Gastrocnemius medialis (tissue), 4 donors: Measurements from ENCODE around the gene CHRNA5. TPM values are rescaled to one million over a fixed set of nuclear protein-coding genes. Genes with fewer than 3 reads are reported as not detected.

Experiments
- ATAC-seq, 2 donors: fragments of 150-250 bp; one replicate each; pipeline ENCODE4 v1.9.1; 2016
- DNase-seq, 2 donors: peaks; one replicate each; pipeline ENCODE4 v3.0.0-alpha.2; 2019
- H3K27ac ChIP-seq, 4 donors: fragments of 200-600 bp; sonication (generic); 1 replicate in 1 of 4; 2 replicates in 3 of 4; pipeline ENCODE4 v1.5.1; 2016 to 2018; ENCODE audit warnings: mild to moderate bottlenecking in 2 of 4, moderate library complexity in 1 of 4
- H3K27me3 ChIP-seq, 3 donors: fragments of 200-600 bp; sonication (generic) in 2 of 3; 1 replicate in 1 of 3; 2 replicates in 2 of 3; pipeline versions ENCODE4 v1.5.1 to v1.6.0; 2016 to 2019; ENCODE audit warnings: mild to moderate bottlenecking in 1 of 3, moderate library complexity in 1 of 3
- H3K36me3 ChIP-seq, 2 donors: fragments of 200-600 bp; sonication (generic) in 1 of 2; one replicate each; pipeline ENCODE4 v1.5.1; 2017 to 2018
- H3K4me1 ChIP-seq, 2 donors: fragments of 200-600 bp; sonication (generic) in 1 of 2; one replicate each; pipeline ENCODE4 v1.5.1; 2016 to 2017; ENCODE audit warnings: mild to moderate bottlenecking in 2 of 2
- H3K4me3 ChIP-seq, 4 donors: fragments of 200-600 bp; sonication (generic) in 3 of 4; 1 replicate in 1 of 4; 2 replicates in 3 of 4; pipeline ENCODE4 v1.5.1; 2016 to 2019; ENCODE audit warnings: mild to moderate bottlenecking in 2 of 4
- H3K9me3 ChIP-seq, 3 donors: fragments of 200-600 bp; sonication (generic) in 2 of 3; 1 replicate in 1 of 3; 2 replicates in 2 of 3; pipeline ENCODE4 v1.5.1; 2016 to 2019
- CTCF ChIP-seq, 5 experiments: fragments of 450-650 bp in 3 of 5; fragments of 200-600 bp in 2 of 5; sonication (generic) in 2 of 5; IDR thresholded peaks in 4 of 5; conservative IDR thresholded peaks in 1 of 5; 1 replicate in 4 of 5; 2 replicates in 1 of 5; pipeline ENCODE4 v1.5.1; 2016 to 2019; ENCODE audit warnings: antibody characterized with exemption in 5 of 5, mild to moderate bottlenecking in 3 of 5, moderate library complexity in 3 of 5
- POLR2A ChIP-seq, 2 donors: fragments of 450-650 bp; IDR thresholded peaks; one replicate each; pipeline ENCODE4 v1.6.1; 2017; ENCODE audit warnings: antibody characterized with exemption in 2 of 2, mild to moderate bottlenecking in 2 of 2, moderate library complexity in 2 of 2
- in situ Hi-C, 4 donors: fragments of 200-750 bp; cut with MboI; loops; one replicate each; pipeline versions ENCODE4 v1.15.0 to v1.8.0; 2017; ENCODE audit warnings: low sequenced_read_pairs in 4 of 4
- intact Hi-C: fragments of 100-400 bp; cut with DNase I; formaldehyde crosslinking; loops from one replicate; pipeline ENCODE4 v1.15.1; 2023; ENCODE audit warnings: low total_unique reads
- total RNA-seq, 4 donors: library from RNA; depleted of rRNA; stranded (reverse); fragments of >200 nt; gene quantifications; one replicate each; pipeline versions ENCODE4 v1.1.0 to v1.2.3, GENCODE V29; 2016

Gene CHRNA5
- total RNA-seq, 4 donors from 2014 or later, result 0.07 to 1.6 (median 0.71) TPM

DNA sequence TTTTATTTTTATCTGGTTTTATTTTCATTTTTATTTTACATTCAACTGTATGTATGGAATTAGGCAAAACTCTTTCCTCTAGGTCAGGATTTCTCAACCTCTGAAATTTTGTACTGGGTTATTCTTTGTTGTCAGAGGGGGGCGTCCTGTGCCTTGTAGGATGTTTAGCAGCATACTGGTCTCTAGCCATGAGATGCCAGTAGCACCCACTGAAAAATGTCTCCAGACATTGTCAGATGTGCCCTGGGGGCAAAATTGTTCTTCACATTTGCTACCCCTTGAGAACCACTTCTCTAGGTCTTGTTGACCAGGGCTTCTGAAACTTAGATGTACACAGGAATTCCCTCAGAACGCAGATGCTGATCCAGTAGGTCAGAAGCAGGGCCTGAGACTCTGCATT lies 5.4 kb downstream of the CHRNA5 start:
- peaks cover 8 to 9% of the 10 kb centered on the region in 2 donors for H3K4me1 ChIP-seq
- ATAC-seq (no peak), DNase-seq (no peak)
- peaks cover 7 to 28% (median 11%) of the 10 kb centered on the region in 3 donors for H3K27me3 ChIP-seq
- H3K9me3 ChIP-seq, result no peaks in the 10 kb centered on the region
- H3K36me3 ChIP-seq, result no peaks in the 10 kb centered on the region
- no peak for TF ChIP-seq CTCF (IDR thresholded peaks at IDR 0.05 in 4 of 5, conservative IDR thresholded peaks at IDR 0.05 in 1 of 5)
- TF ChIP-seq POLR2A (IDR thresholded peaks at IDR 0.05), result no peak
- no peak overlapping the region for H3K27ac ChIP-seq
- in situ Hi-C loops, result no loop called here
- intact Hi-C loops, result no loop called here
- H3K4me3 ChIP-seq, result no peak overlapping the region

- Histone ChIP-seq H3K27ac (no peak overlapping the region), H3K4me3 (no peak overlapping the region), H3K36me3 (no peaks in the 10 kb centered on the region), H3K9me3 (no peaks in the 10 kb centered on the region), H3K4me1 (peaks cover 1 to 2% of the 10 kb centered on the region in 2 donors), H3K27me3 (peaks cover 7 to 25% (median 11%) of the 10 kb centered on the region in 3 donors)
- in situ Hi-C loops, result no loop called here
- TF ChIP-seq POLR2A (IDR thresholded peaks at IDR 0.05), result no peak
- no peak for TF ChIP-seq CTCF (IDR thresholded peaks at IDR 0.05 in 4 of 5, conservative IDR thresholded peaks at IDR 0.05 in 1 of 5)
- DNase-seq (no peak), ATAC-seq (no peak)
- intact Hi-C loops, result no loop called here
Observed at GRCh38 chr15:78571382-78571781, 6.1 kb downstream of the CHRNA5 start.

DNA sequence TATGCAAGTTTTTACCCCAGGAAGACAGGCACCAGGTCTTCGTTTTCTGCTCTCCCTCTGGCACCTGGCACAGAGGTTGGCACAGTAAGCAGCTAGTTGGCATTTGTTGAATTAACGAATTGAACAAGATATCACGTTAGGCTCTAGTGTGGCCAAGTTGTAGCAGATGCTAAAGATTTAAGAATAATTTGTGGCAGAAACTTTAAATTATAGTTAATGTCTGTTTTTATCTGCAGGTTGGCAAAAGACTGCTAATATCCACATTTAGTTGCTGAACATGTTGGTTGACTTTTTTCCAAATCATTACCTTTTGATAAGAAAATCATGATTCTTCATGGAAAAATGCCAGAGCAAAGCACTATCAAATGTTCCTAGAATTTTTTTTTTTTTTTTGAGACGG lies 8.1 kb downstream of the CHRNA5 start:
- no peak for TF ChIP-seq CTCF (IDR thresholded peaks at IDR 0.05 in 4 of 5, conservative IDR thresholded peaks at IDR 0.05 in 1 of 5)
- TF ChIP-seq POLR2A (IDR thresholded peaks at IDR 0.05), result no peak
- Histone ChIP-seq H3K27me3 (peaks cover 0 to 7% (median 0%) of the 10 kb centered on the region in 3 donors), H3K36me3 (no peaks in the 10 kb centered on the region), H3K9me3 (no peaks in the 10 kb centered on the region), H3K27ac (no peak overlapping the region), H3K4me3 (no peak overlapping the region), H3K4me1 (no peaks in the 10 kb centered on the region)
- DNase-seq (no peak), ATAC-seq (no peak)
- intact Hi-C loops, result no loop called here
- in situ Hi-C loops, result no loop called here

DNA sequence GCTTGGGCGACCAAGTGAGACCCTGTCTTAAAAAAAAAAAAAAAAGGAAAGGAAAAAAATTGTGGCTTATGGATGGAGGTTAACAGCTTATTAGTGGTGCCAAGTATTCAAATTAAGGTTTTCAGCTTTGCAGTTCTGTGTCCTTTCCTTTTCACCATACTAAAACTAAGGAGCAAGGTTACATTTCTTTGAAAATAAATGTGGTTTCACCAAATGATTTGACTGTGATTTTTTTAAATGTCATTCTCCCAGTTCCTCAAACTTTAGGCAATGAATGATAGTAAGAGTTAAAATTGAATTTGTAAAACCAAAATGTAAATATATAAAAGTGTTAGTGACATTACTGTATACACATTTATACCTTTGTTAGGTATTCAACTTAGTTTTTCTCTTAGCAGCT lies 9.6 kb downstream of the CHRNA5 start:
- no peaks in the 10 kb centered on the region for H3K4me1 ChIP-seq
- ATAC-seq, result no peak
- in situ Hi-C loops (no loop called here), intact Hi-C loops (no loop called here)
- no peaks in the 10 kb centered on the region for H3K9me3 ChIP-seq
- H3K36me3 ChIP-seq, result no peaks in the 10 kb centered on the region
- DNase-seq, result no peak
- peaks cover 0 to 2% (median 0%) of the 10 kb centered on the region in 3 donors for H3K27me3 ChIP-seq
- TF ChIP-seq POLR2A (IDR thresholded peaks at IDR 0.05) (no peak), CTCF (IDR thresholded peaks at IDR 0.05 in 4 of 5, conservative IDR thresholded peaks at IDR 0.05 in 1 of 5) (no peak)
- H3K4me3 ChIP-seq, result no peak overlapping the region
- no peak overlapping the region for H3K27ac ChIP-seq

DNA sequence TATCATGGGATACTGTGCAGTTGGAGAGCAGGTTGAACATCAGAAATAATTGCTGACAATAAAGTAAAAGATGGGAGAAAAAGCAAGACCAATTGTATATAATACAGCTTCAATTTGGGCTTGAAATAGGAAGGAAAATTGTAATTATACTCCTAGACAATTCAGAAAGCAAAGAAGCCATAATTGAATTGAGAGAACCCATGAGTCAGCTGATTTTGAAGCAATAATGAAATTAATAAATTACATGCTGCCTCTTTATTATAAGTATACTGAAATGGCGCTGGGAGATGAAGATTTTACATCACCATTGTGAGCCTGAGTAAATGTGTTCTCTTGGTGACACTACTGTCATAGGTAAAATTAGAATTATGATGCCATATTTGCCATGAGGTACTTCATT lies 32.3 kb downstream of the CHRNA5 start:
- intact Hi-C loops, result no loop called here

More for the DNA sequence above, 32.3 kb downstream of the CHRNA5 start:
- Histone ChIP-seq H3K4me1 (no peaks in the 10 kb centered on the region), H3K27me3 (no peaks in the 10 kb centered on the region), H3K27ac (no peak overlapping the region), H3K4me3 (no peak overlapping the region), H3K9me3 (no peaks in the 10 kb centered on the region), H3K36me3 (no peaks in the 10 kb centered on the region)
- DNase-seq (no peak), ATAC-seq (no peak)
- TF ChIP-seq CTCF (IDR thresholded peaks at IDR 0.05 in 4 of 5, conservative IDR thresholded peaks at IDR 0.05 in 1 of 5) (no peak), POLR2A (IDR thresholded peaks at IDR 0.05) (no peak)
- in situ Hi-C loops, result no loop called here
